SKM-1 treated with dmso at 0.1 percent for 144 hours (cell line): ENCODE results near the gene NAALADL2.
"Not testable (repeated sequence)": the region's sequence is repeated elsewhere in the genome, so short reads cannot be mapped to it uniquely, and the experiment has no call there.

Experiments
- DNase-seq: peaks from one replicate; lab custom pipeline; 2025; ENCODE audit not compliant: unreplicated experiment; lab: John Stamatoyannopoulos, UW

NAALADL2 gene

GRCh38 chr3:175807175-175807574, 948.0 kb downstream of the NAALADL2 start:
- no peak for DNase-seq

GRCh38 chr3:175818811-175819464, 959.8 kb downstream of the NAALADL2 start:
- peak; percentile 71 for DNase-seq

- DNase-seq = not testable (repeated sequence)
Observed at GRCh38 chr3:175822766-175823491, 963.8 kb downstream of the NAALADL2 start.

- DNase-seq = not testable (repeated sequence)
Observed at GRCh38 chr3:175825016-175825580, 966.0 kb downstream of the NAALADL2 start.

- DNase-seq = no peak
Observed at GRCh38 chr3:175826759-175827158, 967.6 kb downstream of the NAALADL2 start.

GRCh38 chr3:175829809-175830208, 970.7 kb downstream of the NAALADL2 start:
- not testable (repeated sequence) for DNase-seq

GRCh38 chr3:175835763-175836162, 976.6 kb downstream of the NAALADL2 start:
- not testable (repeated sequence) for DNase-seq

GRCh38 chr3:175836617-175837016, 977.5 kb downstream of the NAALADL2 start:
- no peak for DNase-seq

- no peak for DNase-seq
Observed at GRCh38 chr3:175837962-175838361, 978.8 kb downstream of the NAALADL2 start.

GRCh38 chr3:175839366-175840005, 980.4 kb downstream of the NAALADL2 start:
- no peak for DNase-seq

GRCh38 chr3:175851541-175851940, 992.4 kb downstream of the NAALADL2 start:
- DNase-seq = no peak

- DNase-seq = no peak
Observed at GRCh38 chr3:175852560-175852959, 993.4 kb downstream of the NAALADL2 start.

- no peak for DNase-seq
Observed at GRCh38 chr3:175857666-175858270, 998.6 kb downstream of the NAALADL2 start.
